HS-27A (cell line): ENCODE data around the gene MKRN2.
A peak's percentile ranks its signal among the peaks of the same experiment; 100 is the strongest.
"Not testable (repeated sequence)": the region's sequence is repeated elsewhere in the genome, so short reads cannot be mapped to it uniquely, and the experiment has no call there.

Experiments
- DNase-seq: peaks from one replicate; pipeline ENCODE4 v3.0.0-alpha.2; 2012; ENCODE audit warnings: low read depth, missing footprints

MKRN2 gene

GRCh38 chr3:12556690-12557472 is at the start of gene MKRN2:
MKRN2 (plus strand) TSS chr3:12557087; CDS start chr3:12557151, 64 bp downstream.
- DNase-seq: peak; percentile 89

DNA sequence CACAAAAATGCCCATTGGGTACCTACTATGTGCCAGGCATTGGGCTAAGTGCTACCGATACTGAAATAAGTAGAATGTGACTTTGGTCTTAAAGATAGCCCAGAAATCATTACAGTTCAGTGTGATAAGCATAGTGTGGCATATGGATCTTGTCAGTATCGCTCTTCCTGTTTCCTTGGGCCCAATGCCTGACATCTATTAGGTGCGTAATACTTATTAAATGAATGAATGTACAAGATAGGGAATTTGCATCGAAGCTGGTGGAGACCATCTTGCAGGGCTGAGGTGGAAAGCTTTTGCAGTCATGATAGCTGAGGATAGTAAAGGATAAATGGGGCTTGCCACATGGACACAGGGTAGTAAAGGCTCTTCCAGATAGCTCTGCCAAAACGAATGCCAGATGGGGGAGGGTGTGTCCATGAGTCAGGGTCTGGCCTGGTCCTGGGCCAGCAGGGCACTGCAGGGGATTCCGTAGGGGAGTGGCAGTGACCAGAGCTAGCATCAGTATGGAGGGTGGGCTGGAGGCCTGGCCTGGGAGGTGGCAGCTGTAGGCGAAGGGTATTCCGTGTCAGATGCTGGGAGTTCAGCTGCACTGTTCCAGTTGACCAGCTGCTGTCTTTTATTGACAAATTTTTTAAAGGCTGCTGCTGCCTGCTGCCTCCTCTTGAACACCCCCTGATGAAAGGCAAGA is 49.2 kb upstream of the MKRN2 start:
- DNase-seq: peak; percentile 60

DNA sequence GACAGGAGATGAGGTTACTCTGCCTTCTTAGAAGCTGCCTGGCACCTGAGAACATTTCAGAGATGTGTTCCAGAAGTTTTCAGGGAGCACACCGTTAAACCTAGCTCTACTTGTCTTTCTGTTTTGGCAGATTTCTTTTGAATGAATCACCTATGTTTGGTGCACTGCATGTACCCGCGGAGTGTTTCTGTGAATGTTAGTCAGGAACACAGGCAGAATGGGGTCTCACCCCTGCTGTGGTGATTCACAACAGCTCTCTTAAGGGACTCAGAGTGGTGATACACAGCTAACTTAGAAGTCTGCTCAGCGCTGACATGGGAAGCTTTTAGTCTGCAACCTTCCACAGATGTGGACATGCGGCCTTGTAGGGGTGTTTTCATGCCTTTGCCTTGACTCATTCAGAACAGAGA is 48.6 kb upstream of the MKRN2 start:
- DNase-seq: peak; percentile 92

- DNase-seq: no peak
Observed at GRCh38 chr3:12509466-12509865, 47.4 kb upstream of the MKRN2 start.

- DNase-seq: no peak
Observed at GRCh38 chr3:12512534-12513118, 44.3 kb upstream of the MKRN2 start.

DNA sequence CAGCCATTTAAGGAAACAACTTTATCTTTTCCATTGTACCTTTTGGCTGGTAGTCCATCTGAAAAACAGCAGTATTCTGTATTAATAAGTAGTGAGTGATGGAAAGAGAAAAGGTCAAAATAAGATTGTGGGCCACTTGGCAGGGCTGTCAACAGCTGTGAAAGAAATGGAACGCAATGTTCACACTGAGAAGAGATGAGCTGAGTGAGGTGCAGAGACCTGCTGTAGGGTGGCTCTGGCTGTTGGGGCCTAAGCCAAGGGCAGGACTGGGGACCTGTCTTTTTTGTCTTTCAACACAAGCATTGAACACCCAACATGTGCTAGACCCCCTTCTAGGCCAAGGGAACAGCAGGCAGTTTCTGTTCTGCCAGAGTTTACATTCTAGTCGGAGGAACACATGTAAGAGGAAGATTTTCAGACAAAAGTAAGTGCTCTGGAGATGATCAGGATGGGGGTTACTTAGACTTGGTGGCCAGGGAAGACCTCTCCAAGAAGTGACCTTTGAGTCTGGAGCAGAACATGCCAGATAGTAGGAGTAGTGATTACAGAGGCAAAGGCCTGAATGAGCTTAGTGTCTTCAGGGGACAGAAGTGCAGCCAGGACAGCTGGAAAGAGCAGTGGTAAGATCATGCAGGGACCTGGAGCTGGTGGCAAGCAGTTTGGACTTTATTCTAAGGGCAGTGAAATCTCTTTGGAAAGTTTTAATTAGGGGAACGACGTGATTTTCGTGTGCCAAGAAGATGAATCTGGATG is 43.0 kb upstream of the MKRN2 start:
- no peak for DNase-seq

DNA sequence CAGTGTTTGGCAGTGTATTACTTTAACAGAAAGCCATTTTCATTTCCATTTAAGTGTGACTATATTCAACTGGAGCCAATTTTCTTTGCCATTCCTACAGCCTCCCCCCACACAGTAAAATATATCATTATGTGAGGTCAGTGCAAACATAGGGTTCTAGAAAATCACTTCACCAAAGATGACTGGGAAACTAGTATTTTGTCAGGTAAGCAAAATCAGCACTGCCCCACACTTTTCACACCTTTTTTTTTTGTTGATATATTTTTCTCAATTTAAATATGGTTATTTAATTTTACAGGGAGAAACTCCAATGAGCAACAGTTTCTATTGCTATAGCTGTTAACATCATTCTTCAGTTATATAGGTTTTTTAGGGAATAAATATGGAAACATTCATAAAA is 41.3 kb upstream of the MKRN2 start:
- DNase-seq: no peak

GRCh38 chr3:12516873-12517272 is 40.0 kb upstream of the MKRN2 start:
- DNase-seq: no peak

DNA sequence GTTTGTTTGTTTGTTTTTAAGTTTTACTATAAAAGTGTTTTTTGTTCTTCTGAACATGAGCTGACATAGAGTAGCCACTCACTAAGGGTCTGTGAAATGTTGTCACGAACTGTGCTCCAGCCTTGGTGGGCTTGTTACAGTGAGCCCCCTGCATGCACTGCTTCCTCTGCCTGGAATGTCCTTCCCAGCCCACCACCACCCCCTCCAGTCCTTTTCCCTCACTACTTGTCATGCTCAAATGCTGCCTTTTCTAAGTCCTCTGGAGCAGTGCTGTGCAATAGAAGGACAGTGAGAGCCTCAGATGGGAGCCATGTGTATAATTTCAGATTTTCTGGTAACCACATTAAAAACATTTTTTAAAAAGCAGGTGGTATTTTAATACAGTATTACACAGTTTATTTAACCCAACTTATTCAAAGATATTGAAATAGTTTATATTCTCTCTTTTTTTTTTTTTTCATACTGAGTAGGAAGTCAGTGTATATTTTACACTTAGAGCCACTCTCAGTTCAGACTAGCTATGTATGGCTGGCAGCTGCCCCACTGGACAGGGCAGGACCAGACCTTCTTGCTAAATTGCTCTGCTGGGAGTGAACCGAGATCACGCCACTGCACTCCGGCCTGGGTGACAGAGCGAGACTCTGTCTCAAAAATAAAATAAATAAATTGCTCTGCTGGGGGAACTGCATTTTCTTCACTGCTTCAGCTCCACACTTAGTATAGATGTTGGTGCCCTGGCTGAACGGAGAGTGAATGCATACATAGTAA is 38.4 kb upstream of the MKRN2 start:
- no peak for DNase-seq

DNA sequence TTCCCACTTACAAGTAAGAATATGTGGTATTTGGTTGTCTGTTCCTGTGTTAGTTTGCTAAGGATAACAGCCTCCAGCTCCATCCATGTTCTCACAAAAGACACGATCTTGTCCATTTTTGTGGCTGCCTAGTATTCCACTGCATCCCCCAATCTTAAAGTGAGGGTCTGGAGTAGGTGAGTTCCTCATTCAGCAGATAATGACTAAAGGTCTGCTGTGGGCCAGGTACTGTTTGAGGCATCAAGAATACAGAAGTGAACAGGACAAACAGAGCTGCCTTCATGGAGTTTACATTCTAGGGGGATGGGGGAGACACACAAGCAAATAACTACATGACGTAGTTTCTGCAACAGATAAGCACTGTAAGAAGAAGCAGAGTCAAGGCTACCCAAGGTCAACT is 35.9 kb upstream of the MKRN2 start:
- no peak for DNase-seq

DNA sequence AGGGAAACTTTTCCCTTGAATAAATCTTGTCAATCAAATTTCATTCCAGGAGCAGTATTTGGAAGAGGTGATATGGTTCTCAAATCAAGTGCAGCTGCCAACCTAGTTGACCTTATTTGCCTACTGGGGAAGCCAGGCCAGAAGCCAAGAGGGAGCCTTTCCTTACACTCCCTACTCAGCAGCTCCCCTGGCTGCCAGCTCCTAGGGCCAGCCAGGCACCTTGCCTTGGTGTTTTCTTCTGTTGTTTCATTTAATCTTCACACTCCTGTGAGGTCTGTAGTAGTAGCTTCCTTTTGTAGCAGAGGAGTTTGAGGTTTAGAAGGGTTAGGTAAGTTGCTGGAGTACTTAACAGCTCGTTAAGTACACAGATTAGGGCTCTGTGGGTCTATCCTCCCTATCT is 34.2 kb upstream of the MKRN2 start:
- DNase-seq: no peak

GRCh38 chr3:12527757-12528143 is 29.1 kb upstream of the MKRN2 start:
- no peak for DNase-seq

DNA sequence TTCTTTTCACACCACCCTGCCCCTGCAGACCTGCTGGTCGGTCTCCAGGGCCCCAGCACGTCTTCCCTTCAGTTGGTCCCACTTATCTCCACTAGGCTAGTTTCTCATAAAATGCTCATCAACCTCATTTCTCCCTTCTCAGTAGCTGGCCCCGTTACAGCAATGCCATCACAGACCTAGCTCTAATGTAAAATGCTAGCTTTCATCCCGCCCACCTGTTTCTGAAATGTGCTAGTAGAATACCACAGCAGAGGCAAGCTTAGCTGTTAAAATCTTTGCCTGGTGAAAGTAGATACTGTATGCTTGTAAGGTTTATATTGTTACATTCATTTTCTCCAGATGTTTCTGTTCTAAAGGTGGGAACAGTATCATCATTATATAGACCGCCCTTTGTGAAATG is 24.7 kb upstream of the MKRN2 start:
- DNase-seq: no peak

- DNase-seq: no peak
Observed at GRCh38 chr3:12536423-12536822, 20.5 kb upstream of the MKRN2 start.

DNA sequence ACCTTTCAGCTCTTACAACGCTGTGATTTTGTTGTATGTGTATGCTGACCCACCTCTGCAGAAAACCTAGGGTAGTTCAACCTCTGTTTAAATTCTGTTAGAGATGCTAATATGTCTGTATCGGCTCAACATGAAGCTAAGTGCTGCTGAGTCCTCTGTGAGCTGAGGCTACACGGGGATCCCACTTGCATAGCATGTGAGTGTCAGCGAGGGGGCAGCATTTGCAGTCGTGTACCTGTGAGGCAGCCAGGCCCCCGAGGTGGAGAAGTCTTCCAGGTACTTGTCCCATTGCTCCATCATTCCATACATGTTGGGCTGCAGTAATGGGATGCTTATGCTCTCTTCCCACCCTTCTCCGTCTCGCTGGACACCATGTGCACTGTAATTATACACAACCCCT is 15.3 kb upstream of the MKRN2 start:
- DNase-seq: no peak

DNA sequence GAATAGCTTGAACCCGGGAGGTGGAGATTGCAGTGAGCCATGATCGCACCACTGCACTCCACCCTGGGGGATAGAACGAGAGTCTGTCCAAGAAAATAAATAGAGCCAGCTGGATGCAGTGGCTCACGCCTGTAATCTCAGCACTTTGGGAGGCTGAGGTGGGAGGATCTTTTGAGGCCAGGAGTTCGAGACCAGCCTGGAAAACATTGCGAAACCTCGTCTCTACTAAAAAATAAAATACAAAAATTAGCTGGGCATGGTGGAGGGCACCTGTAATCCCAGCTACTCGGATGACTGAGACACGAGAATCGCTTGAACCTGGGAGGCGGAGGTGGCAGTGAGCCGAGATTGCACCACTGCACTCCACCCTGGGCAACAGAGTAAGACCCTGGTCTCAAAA is 13.4 kb upstream of the MKRN2 start:
- not testable (repeated sequence) for DNase-seq

DNA sequence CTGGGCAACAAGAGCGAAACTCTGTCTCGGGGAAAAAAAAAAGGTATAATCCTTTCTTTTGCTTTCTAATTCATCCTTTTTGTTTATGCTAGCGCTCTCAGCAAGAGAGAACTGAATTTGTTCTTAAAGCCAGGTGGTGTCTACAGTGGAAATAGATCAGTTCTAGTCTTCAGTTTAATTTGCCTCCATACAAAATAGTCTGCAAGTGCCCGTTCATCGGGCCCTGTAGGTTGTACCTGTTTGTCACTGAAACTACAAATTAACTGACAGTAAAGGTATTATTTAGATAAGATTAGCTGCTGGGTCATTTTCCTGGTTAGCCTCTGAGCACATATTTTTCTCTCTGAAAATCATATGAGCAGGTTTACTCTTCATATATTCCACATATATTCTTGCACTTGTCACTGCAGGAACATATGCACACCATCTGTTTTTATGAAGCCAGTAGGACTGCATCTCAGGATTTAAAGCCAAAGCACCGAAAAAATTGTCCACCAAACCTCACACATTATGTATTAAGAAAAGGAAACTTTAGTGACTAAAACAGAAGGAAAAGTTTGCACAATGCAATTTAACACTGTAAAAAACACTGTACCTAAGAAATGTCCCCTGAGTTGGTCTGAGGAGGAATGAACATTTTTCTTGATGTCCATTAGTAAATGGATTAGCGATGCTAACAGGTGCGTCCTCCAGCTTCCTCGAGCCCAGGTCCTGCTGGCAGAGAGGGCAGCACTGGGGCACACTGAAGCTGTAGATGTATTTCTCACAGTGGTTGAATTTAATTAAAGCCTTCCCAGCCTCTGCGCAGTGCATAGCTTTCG is 12.0 kb upstream of the MKRN2 start:
- DNase-seq: no peak

GRCh38 chr3:12545473-12545791 is 11.5 kb upstream of the MKRN2 start, which contains the start of gene MKRN2OS:
MKRN2OS (minus strand) TSS chr3:12545499; CDS start chr3:12545464, 35 bp downstream.
- no peak for DNase-seq

GRCh38 chr3:12549971-12550760 is 6.7 kb upstream of the MKRN2 start:
- DNase-seq: no peak

- no peak for DNase-seq
Observed at GRCh38 chr3:12553921-12554391, 2.9 kb upstream of the MKRN2 start.
